Activated naive CD4-positive, alpha-beta T cell treated with anti-CD3 and anti-CD28 coated beads, Interleukin-2, amount 10 ng/mL, durations not matched to agents 7 days and 5 days (primary cell): Measurements from ENCODE around the gene NDFIP1.
A peak's percentile ranks its signal among the peaks of the same experiment; 100 is the strongest.
"Not testable (repeated sequence)": the region's sequence is repeated elsewhere in the genome, so short reads cannot be mapped to it uniquely, and the experiment has no call there.

Source experiments
- CTCF ChIA-PET: fragments of 350-600 bp; sonication (Branson Sonifier 250); formaldehyde crosslinking; loops from one replicate; lab custom pipeline; 2021; ENCODE audit warnings: antibody characterized with exemption; lab: Charles Lee
- DNase-seq: peaks from one replicate; pipeline ENCODE4 v3.0.0-alpha.2; 2020
- H3K27ac Mint-ChIP-seq: one replicate; pipeline ENCODE4 v1.8.0; 2021; ENCODE audit warnings: mild to moderate bottlenecking, moderate library complexity, mixed read lengths
- H3K27me3 Mint-ChIP-seq: one replicate; pipeline ENCODE4 v1.8.0; 2021; ENCODE audit warnings: mild to moderate bottlenecking, mixed read lengths
- H3K36me3 Mint-ChIP-seq: one replicate; pipeline ENCODE4 v1.8.0; 2021; ENCODE audit warnings: mixed read lengths
- H3K4me1 Mint-ChIP-seq: one replicate; pipeline ENCODE4 v1.8.0; 2021; ENCODE audit warnings: mixed read lengths
- H3K4me3 Mint-ChIP-seq: one replicate; pipeline ENCODE4 v1.8.0; 2021; ENCODE audit warnings: mild to moderate bottlenecking, moderate library complexity, mixed read lengths
- H3K9me3 Mint-ChIP-seq: one replicate; pipeline ENCODE4 v1.8.0; 2021; ENCODE audit warnings: mixed read lengths

Gene NDFIP1

GRCh38 chr5:142141463-142141862 lies 32.9 kb downstream of the NDFIP1 start:
- peaks cover 34% of the 10 kb centered on the region for H3K36me3 Mint-ChIP-seq
- no peak for DNase-seq
- H3K9me3 Mint-ChIP-seq: no peaks in the 10 kb centered on the region
- H3K4me3 Mint-ChIP-seq: no peak overlapping the region
- peaks cover 2% of the 10 kb centered on the region for H3K4me1 Mint-ChIP-seq
- no peak overlapping the region for H3K27ac Mint-ChIP-seq
- CTCF ChIA-PET: interaction anchor here (1.8 to 8.6 kb wide), 3 partner anchors 33 to 149 kb away, joined by 8 to 158 read pairs (median 137); partner anchors contain the start of genes GNPDA1 and NDFIP1
- no peaks in the 10 kb centered on the region for H3K27me3 Mint-ChIP-seq

DNA sequence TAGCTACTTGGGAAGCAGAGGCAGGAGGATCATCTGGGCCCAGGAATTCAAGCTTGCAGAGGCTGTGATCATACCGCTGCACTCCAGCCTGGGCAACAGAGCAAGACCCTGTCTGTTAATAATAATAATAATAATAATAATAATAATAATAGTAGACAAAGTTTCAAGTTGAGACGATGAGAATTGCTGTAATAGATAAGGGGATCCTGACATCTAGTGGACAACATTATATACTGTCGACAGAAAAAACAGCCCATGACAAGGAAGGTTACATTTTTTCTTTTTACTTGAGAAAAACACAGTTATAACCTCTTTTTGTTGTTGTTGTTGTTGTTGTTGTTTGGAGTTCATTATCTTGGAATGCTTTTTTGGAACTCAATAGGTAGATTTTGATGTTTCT lies 35.3 kb downstream of the NDFIP1 start:
- H3K27ac Mint-ChIP-seq: no peak overlapping the region
- no peaks in the 10 kb centered on the region for H3K4me1 Mint-ChIP-seq
- H3K27me3 Mint-ChIP-seq: no peaks in the 10 kb centered on the region

DNA sequence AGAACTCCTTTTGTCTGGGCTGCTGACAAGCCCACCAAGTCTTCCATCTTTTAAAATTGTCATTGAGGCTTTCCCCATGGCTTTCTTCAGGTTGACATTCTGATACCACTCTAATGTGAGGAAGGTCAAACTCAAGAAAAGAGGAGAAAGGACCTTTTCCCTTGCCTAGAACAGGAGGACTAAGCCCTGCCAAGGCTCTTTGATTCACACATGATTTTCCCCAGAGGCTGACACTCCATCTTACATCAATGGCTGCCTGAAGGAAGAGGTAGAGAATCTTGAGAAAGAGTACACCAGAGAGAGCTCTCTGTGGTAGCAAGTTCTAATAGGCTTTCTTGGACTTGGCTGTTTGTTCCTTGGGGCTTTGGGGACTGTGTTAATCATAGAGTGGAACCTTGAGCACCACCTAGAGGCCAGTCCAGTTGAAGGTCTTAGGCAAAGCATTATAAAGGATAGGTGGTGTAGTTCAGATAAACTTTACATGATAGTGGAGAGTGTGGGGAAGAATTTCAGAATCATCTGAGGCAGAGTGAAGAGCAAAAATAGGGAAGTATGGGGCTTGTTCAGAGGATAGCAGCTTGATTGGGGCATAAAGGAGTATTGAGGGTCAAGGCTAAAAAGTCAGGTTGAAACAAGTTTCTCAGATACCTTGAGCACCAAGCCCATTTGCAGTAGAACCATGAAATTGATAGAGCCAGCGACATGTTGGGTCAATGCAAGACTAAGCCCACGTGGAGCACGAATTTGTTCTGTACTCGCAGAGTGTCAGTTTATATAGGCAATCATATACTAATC lies 36.7 kb downstream of the NDFIP1 start:
- CTCF ChIA-PET: interaction anchor here (0.6 to 8.6 kb wide), 18 partner anchors 9 to 265 kb away, joined by 3 to 158 read pairs (median 3); partner anchors contain the start of genes NDFIP1 and RNF14
- H3K36me3 Mint-ChIP-seq: peaks cover 44% of the 10 kb centered on the region
- H3K27me3 Mint-ChIP-seq: no peaks in the 10 kb centered on the region
- H3K9me3 Mint-ChIP-seq: no peaks in the 10 kb centered on the region
- no peak overlapping the region for H3K4me3 Mint-ChIP-seq
- H3K4me1 Mint-ChIP-seq: no peaks in the 10 kb centered on the region
- H3K27ac Mint-ChIP-seq: no peak overlapping the region
- DNase-seq: peak; percentile 78

More for the DNA sequence above, 35.3 kb downstream of the NDFIP1 start:
- Mint-ChIP-seq H3K4me3 (no peak overlapping the region), H3K9me3 (no peaks in the 10 kb centered on the region), H3K36me3 (peaks cover 40% of the 10 kb centered on the region)
- CTCF ChIA-PET: interaction anchor here (0.7 to 8.6 kb wide), 27 partner anchors 11 to 451 kb away, joined by 3 to 158 read pairs (median 5); partner anchors contain the start of genes GNPDA1, NDFIP1 and RNF14
- no peak for DNase-seq

GRCh38 chr5:142149363-142149762 lies 40.8 kb downstream of the NDFIP1 start:
- no peaks in the 10 kb centered on the region for H3K27me3 Mint-ChIP-seq
- no peaks in the 10 kb centered on the region for H3K9me3 Mint-ChIP-seq
- no peak for DNase-seq
- H3K4me3 Mint-ChIP-seq: no peak overlapping the region
- H3K4me1 Mint-ChIP-seq: peaks cover 2% of the 10 kb centered on the region
- H3K36me3 Mint-ChIP-seq: peaks cover 38% of the 10 kb centered on the region
- CTCF ChIA-PET: interaction anchor here (0.7 to 8.6 kb wide), 4 partner anchors 10 to 399 kb away, joined by 3 to 158 read pairs (median 13); no protein-coding TSS in a partner anchor
- no peak overlapping the region for H3K27ac Mint-ChIP-seq

GRCh38 chr5:142150431-142150830 lies 41.9 kb downstream of the NDFIP1 start:
- Mint-ChIP-seq H3K4me3 (no peak overlapping the region), H3K27ac (no peak overlapping the region), H3K4me1 (peaks cover 2% of the 10 kb centered on the region), H3K36me3 (peaks cover 40% of the 10 kb centered on the region), H3K9me3 (no peaks in the 10 kb centered on the region), H3K27me3 (no peaks in the 10 kb centered on the region)
- CTCF ChIA-PET: no interaction called here
- DNase-seq: no peak

DNA sequence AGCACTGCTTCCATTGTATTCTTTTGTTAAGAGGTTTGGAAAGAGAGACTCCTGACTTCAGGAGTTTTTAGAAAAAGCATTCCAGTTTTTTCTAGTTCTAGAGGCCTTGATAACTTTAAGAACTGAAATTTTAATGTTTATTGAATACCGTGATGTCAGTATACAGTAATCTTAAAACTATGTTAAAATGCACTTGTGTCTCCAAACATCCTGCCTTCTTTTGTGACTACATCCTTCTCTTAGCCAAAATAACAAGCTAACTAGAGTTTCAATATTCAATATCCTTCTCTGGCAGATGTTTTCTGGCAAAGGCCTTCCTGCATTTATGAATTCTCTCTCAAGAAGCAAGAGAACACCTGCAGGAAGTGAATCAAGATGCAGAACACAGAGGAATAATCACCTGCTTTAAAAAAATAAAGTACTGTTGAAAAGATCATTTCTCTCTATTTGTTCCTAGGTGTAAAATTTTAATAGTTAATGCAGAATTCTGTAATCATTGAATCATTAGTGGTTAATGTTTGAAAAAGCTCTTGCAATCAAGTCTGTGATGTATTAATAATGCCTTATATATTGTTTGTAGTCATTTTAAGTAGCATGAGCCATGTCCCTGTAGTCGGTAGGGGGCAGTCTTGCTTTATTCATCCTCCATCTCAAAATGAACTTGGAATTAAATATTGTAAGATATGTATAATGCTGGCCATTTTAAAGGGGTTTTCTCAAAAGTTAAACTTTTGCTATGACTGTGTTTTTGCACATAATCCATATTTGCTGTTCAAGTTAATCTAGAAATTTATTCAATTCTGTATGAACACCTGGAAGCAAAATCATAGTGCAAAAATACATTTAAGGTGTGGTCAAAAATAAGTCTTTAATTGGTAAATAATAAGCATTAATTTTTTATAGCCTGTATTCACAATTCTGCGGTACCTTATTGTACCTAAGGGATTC lies 43.1 kb downstream of the NDFIP1 start:
- H3K27ac Mint-ChIP-seq: no peak overlapping the region
- no peak overlapping the region for H3K4me3 Mint-ChIP-seq
- H3K36me3 Mint-ChIP-seq: peaks cover 38% of the 10 kb centered on the region
- H3K27me3 Mint-ChIP-seq: no peaks in the 10 kb centered on the region
- CTCF ChIA-PET: interaction anchor here (0.6 to 1.8 kb wide), 17 partner anchors 15 to 562 kb away, joined by 3 to 8 read pairs (median 3); no protein-coding TSS in a partner anchor
- DNase-seq: peak; percentile 67
- peaks cover 4% of the 10 kb centered on the region for H3K4me1 Mint-ChIP-seq
- no peaks in the 10 kb centered on the region for H3K9me3 Mint-ChIP-seq

GRCh38 chr5:142152384-142152732 lies 43.8 kb downstream of the NDFIP1 start:
- H3K36me3 Mint-ChIP-seq: peaks cover 35% of the 10 kb centered on the region
- CTCF ChIA-PET: interaction anchor here (0.6 to 1.8 kb wide), 11 partner anchors 14 to 561 kb away, joined by 3 to 8 read pairs (median 4); no protein-coding TSS in a partner anchor
- no peak for DNase-seq
- H3K4me3 Mint-ChIP-seq: no peak overlapping the region
- no peak overlapping the region for H3K27ac Mint-ChIP-seq
- no peaks in the 10 kb centered on the region for H3K27me3 Mint-ChIP-seq
- H3K9me3 Mint-ChIP-seq: no peaks in the 10 kb centered on the region
- H3K4me1 Mint-ChIP-seq: peaks cover 4% of the 10 kb centered on the region

DNA sequence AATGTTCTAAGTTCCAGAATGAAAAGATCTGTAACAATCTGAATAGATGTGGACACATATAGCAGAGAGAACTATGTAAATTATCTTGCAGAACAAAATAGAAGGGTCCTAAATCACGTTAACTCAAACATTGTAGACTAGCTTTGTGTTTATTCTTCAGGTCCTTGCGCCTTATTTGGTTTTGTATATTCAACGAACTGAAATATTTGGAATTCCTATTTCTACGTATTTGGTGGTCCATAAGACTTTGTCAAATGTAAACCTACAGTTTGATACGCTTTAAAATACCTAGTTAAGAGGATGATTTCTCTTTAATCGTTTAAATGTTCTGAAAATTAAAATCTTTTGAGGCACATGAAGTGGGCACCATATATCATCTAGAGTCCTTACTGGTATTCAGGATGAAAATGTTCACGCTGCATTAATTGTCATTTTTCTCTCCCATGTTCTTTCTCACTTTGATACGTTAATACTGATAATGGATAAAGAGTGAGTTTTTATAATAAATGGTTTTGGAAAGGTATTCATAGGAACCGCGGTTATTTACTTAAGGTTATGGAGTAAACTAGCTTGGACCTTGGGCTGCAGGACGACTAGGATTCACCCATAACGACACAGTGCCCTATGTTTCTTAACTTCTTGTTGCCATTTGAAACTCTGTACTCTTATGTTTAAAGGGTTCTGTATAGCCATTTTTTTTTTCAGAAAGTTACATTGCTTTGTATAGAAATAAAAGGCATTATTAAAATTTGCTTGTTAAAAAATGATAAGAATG lies 45.3 kb downstream of the NDFIP1 start:
- no peaks in the 10 kb centered on the region for H3K9me3 Mint-ChIP-seq
- H3K4me3 Mint-ChIP-seq: no peak overlapping the region
- no peaks in the 10 kb centered on the region for H3K27me3 Mint-ChIP-seq
- peaks cover 28% of the 10 kb centered on the region for H3K36me3 Mint-ChIP-seq
- no peak for DNase-seq
- peaks cover 4% of the 10 kb centered on the region for H3K4me1 Mint-ChIP-seq
- no peak overlapping the region for H3K27ac Mint-ChIP-seq
- CTCF ChIA-PET: interaction anchor here (0.7 to 1.6 kb wide), 4 partner anchors 9 to 545 kb away, joined by 3 to 4 read pairs (median 4); no protein-coding TSS in a partner anchor

DNA sequence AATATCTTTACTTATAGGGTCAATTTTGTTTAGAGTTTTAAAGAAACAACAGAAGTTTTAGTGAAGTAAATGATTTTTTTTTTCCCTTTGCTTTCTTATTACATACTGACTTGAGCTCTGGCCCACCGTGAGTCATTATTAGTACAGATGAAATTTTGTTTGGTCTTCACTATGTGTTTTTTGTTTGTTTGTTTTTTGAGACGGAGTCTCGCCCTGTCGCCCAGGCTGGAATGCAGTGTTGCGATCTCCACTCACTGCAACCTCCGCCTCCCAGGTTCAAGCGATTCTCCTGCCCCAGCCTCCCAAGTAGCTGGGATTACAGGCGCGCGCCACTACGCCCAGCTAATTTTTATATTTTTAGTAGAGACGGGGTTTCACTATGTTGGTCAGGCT lies 45.9 kb downstream of the NDFIP1 start:
- H3K4me1 Mint-ChIP-seq, H3K27ac Mint-ChIP-seq, H3K27me3 Mint-ChIP-seq, H3K4me3 Mint-ChIP-seq, H3K9me3 Mint-ChIP-seq, DNase-seq: not testable (repeated sequence)
- peaks cover 26% of the 10 kb centered on the region for H3K36me3 Mint-ChIP-seq
- CTCF ChIA-PET: interaction anchor here (0.7 to 1.6 kb wide), 3 partner anchors 9 to 544 kb away, joined by 3 to 4 read pairs (median 4); no protein-coding TSS in a partner anchor

- peaks cover 19% of the 10 kb centered on the region for H3K36me3 Mint-ChIP-seq
- H3K9me3 Mint-ChIP-seq: no peaks in the 10 kb centered on the region
- peaks cover 2% of the 10 kb centered on the region for H3K4me1 Mint-ChIP-seq
- CTCF ChIA-PET: interaction anchor here (0.9 kb wide), 1 partner anchor 393 kb away, joined by 3 read pairs; no protein-coding TSS in a partner anchor
- no peak overlapping the region for H3K27ac Mint-ChIP-seq
- no peak overlapping the region for H3K4me3 Mint-ChIP-seq
- no peaks in the 10 kb centered on the region for H3K27me3 Mint-ChIP-seq
- no peak for DNase-seq
Observed at GRCh38 chr5:142156839-142157463, 48.4 kb downstream of the NDFIP1 start.

GRCh38 chr5:142159354-142159753 lies 50.8 kb downstream of the NDFIP1 start:
- Mint-ChIP-seq H3K27me3 (no peaks in the 10 kb centered on the region), H3K4me3 (no peak overlapping the region), H3K4me1 (peaks cover 2% of the 10 kb centered on the region), H3K27ac (no peak overlapping the region), H3K36me3 (peaks cover 9% of the 10 kb centered on the region), H3K9me3 (no peaks in the 10 kb centered on the region)
- CTCF ChIA-PET: no interaction called here
- no peak for DNase-seq

GRCh38 chr5:142164315-142164714 lies 55.7 kb downstream of the NDFIP1 start:
- no peak for DNase-seq
- Mint-ChIP-seq H3K9me3 (no peaks in the 10 kb centered on the region), H3K4me1 (no peaks in the 10 kb centered on the region), H3K27me3 (peaks cover 1% of the 10 kb centered on the region), H3K36me3 (no peaks in the 10 kb centered on the region), H3K27ac (no peak overlapping the region), H3K4me3 (no peak overlapping the region)
- CTCF ChIA-PET: no interaction called here

DNA sequence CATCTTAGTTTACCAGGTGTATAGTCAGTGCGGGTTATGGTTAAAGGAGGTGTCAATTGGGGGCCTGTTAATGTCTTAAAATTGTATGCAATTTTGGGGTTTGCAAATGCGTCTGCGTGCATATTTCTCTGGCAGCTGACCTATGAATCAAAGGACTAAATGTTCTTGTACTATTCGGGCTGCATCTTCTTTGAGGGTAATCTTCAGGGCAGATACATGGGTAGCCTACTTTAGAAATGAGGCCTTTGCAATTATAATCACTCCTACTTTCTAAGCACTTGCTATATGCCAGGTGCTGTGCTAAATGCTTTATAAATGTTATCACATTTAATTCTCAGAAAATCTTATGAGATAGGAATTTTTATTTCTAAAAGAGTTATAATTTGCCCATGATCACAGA lies 58.2 kb downstream of the NDFIP1 start:
- Mint-ChIP-seq H3K4me1 (no peaks in the 10 kb centered on the region), H3K36me3 (no peaks in the 10 kb centered on the region), H3K27me3 (peaks cover 6% of the 10 kb centered on the region), H3K9me3 (no peaks in the 10 kb centered on the region), H3K4me3 (no peak overlapping the region), H3K27ac (no peak overlapping the region)
- DNase-seq: no peak
- CTCF ChIA-PET: interaction anchor here (1.3 kb wide), 1 partner anchor 14 kb away, joined by 4 read pairs; no protein-coding TSS in a partner anchor
